ENCODE results near the gene PPP1R11.

DNA sequence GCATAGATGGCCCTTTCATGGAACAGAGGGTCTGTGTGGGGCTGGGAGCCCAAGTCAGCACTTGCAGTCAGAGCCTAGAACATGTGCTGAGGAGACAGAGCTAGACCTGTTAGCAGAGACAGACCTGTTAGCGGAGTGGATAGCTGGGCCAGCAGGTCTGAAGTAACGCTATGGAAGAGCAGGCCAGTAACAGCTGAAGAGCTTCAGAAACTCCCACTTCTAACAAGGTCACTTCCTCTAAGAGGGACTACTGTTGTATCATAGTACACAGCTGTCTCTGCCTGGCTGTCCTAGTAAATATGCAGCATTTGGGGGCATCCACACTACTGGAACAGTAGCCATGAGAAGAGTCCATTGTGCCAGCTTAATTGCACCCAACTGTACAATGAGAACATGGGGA is 47.2 kb upstream of the PPP1R11 start:
- TF ChIP-seq NFRKB (IDR thresholded peaks at IDR 0.05) (no peak), LEF1 (IDR thresholded peaks at IDR 0.05; ENCODE audit: borderline replicate concordance) (no peak), ARNT (IDR thresholded peaks at IDR 0.05) (no peak), TARDBP (IDR thresholded peaks at IDR 0.05) (no peak), SP1 (IDR thresholded peaks at IDR 0.05) (no peak), ZNF384 (IDR thresholded peaks at IDR 0.05) (no peak)

Data from HEK293T (cell line).